HG02798 (cell line): Measurements from ENCODE around the gene KRTAP3-2.
"Not testable (repeated sequence)": the region's sequence is repeated elsewhere in the genome, so short reads cannot be mapped to it uniquely, and the experiment has no call there.

Experiments used
- ATAC-seq: cut with Tn5 transposase; IDR thresholded peaks from one replicate; pipeline ENCODE4 v1.9.1; 2021; ENCODE audit warnings: mild to moderate bottlenecking; ENCODE audit not compliant: unreplicated experiment, poor library complexity

Gene KRTAP3-2

DNA sequence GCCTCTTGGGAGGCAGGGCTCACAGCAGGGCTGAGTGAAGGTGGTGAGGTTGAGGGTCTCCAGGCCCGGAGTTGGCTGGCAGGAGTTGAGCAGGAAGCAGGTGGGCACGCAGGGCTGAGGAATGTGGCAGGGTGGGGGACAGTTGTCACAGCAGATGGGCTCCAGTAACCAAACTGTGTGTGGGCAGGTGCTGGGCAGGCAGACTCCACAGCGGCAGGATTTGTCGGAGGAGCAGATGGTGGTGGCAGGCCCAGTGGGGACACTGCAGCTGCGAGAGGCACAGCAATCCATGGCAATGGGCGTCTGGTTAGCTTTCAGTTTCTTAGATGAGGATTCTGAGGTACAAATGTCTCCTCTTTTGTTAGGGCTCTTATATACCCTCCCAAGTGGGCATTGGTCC is at the start of gene KRTAP3-2:
Gene KRTAP3-2 (minus strand): TSS at position 344 of the 400 bp plus-strand sequence. CDS start 53 bp downstream, at position 291.
- not testable (repeated sequence) for ATAC-seq

DNA sequence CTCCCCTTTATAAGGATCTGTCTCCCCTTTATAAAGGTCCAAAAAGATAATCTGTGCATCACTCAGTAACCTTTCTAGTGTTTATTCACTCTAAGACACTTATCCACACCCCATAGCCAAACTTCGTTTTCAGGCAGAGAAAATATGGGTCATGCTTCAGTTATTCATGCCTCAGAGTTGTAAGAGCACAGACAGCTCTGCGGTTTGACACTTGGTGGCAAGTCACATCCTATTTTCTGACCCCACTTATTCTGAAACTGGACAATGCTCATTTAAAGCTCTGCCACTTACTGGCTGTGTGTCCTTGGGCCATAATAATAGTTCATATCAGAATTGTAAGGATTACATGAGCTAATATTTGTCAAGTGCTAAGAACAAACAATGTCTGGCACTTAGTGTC is 49.4 kb upstream of the KRTAP3-2 start:
- no peak for ATAC-seq

DNA sequence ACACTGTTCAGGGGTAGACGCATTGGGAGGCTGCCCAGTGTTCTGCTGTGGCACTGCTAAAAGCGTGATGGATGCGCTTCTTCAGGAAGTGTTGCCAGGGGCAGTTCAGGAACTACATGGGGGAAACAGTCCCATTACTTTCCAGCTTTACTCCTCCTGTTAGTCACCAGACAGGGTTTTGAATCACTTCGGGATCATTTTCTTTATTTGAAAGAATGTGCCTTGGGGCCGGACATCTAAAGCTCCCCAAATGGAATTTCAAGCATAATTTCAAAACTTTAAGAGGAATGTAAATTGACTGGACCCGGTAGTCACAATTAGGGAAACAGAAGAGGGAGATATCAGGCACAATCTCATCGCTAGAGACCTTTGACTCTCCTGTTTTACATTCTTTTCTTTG is 48.7 kb upstream of the KRTAP3-2 start:
- ATAC-seq, result no peak

DNA sequence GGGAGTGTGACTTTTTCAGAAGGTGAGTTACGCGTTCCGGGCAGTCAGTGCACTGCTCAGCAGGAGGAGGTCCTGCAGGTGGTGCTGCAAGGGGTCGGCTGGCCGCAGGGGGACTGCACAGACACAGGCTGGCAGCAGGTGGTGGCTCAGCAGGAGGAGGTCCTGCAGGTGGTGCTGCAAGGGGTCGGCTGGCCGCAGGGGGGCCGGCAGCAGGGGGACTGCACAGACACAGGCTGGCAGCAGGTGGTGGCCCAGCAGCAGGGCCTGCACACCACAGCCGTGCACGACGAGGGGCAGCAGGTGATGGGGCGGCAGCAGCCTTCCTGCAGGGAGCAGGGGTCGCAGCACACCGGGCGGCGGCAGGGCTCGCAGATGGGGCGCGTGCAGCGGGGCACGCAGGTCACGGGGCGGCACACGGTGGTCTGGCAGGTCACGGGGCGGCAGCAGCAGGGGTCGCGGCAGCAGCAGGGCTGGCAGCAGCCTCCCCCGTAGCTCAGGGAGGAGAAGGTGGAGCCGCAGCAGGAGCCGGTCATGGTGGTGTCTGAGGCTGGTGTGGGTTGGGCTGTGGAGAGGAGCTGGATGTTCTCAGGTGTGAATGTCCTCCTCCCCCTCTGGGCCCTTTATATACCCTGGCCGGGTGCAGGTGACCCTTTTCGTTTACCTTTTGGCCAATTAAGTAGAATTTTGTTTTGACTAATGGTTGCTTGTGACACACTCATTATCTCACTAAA is 47.2 kb upstream of the KRTAP3-2 start, which contains the start of gene KRTAP2-1:
Gene KRTAP2-1 (minus strand): TSS at position 582 of the 731 bp plus-strand sequence. CDS start 49 bp downstream, at position 533.
- not testable (repeated sequence) for ATAC-seq

DNA sequence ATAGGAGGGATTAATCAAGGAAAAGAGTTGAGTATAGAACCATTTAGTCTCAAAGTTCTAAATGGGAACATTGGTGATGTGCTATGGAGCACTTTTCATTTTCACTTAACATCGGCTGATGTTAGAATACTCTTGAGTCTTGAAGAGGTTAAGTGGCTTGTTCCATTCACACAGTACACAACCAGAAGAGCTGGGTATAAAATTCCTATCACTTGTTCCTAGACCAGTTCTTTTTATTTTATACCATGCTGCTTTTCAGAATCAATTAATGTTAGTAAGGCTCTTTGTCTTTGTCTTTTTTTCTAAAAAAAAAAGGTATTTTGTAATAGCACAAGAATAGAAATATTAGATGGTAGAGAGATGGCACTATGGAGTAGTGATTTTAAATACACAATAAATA is 43.2 kb upstream of the KRTAP3-2 start:
- ATAC-seq, result no peak

DNA sequence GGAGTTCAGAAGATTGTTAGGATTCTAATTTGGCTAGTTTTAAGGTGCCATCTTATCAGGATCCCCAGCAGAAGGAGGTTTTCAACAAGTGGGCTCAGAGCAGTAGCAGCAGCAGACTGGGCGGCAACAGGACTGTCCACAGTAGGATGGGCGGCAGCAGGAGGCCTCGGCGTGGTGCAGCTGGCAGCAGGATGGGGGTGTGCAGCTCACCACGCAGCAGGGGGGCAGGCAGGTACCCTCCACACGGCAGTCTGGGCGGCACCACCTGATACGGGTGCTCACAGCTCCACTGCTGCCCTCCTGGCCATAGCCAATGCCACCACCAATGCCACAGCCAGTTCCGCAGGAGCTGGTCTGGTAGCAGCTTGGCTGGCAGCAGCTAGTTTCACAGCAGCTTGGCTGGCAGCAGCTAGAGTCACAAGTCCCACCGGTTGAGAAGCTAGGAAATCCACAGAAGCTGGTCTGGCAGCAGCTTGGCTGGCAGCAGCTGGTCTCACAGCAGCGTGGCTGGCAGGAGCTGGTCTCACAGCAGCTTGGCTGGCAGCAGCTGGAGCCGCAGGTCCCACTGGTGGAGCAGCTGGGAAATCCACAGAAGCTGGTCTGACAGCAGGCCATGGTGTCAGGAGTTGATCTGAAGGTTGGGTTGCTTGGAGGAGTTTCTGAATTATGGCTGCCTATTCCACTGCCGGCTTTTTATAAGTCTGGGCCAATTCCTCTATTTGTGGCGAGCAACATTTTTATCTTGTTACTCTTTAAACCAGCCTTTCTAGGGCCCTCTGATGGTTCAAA is 41.3 kb upstream of the KRTAP3-2 start, which contains the start of gene KRTAP1-1:
Gene KRTAP1-1 (minus strand): TSS at position 668 of the 789 bp plus-strand sequence. CDS start 53 bp downstream, at position 615.
- ATAC-seq, result not testable (repeated sequence)

DNA sequence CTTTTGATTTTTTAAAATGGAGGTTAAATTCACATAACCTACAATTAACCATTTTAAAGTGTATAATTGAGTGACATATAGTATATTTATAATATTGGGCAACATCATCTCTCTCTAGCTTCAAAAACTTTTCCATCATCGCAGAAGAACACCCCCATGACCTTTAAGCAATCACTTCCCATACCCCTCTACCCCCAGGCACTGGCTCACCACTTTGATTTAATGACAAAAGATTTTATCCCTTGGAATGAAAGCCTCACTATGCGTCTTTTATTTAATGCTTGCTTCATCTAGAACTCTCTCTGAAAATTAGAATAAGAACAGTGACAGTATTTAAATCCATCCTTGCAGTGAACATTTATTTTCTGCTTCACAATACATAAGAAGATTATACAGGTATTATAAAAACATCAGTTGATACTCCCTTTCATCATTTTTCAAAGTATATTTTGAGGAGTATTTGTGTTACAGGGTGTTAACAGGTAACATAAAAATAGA is 38.2 kb upstream of the KRTAP3-2 start:
- no peak for ATAC-seq

DNA sequence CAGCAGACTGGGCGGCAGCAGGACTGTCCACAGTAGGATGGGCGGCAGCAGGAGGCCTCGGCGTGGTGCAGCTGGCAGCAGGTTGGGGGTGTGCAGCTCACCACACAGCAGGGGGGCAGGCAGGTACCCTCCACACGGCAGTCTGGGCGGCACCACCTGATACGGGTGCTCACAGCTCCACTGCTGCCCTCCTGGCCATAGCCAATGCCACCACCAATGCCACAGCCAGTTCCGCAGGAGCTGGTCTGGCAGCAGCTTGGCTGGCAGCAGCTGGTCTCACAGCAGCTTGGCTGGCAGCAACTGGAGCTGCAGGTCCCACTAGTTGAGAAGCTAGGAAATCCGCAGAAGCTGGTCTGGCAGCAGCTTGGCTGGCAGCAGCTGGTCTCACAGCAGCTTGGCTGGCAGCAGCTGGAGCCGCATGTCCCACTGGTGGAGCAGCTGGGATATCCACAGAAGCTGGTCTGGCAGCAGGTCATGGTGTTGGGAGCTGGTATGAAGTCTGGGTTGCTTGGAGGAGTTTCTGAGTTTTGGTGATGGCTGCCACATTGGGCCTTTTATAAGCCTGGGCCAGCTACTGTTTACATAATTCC is 34.7 kb upstream of the KRTAP3-2 start, which contains the start of gene KRTAP1-3:
Gene KRTAP1-3 (minus strand): TSS at position 529 of the 590 bp plus-strand sequence. CDS start 53 bp downstream, at position 476.
- not testable (repeated sequence) for ATAC-seq

DNA sequence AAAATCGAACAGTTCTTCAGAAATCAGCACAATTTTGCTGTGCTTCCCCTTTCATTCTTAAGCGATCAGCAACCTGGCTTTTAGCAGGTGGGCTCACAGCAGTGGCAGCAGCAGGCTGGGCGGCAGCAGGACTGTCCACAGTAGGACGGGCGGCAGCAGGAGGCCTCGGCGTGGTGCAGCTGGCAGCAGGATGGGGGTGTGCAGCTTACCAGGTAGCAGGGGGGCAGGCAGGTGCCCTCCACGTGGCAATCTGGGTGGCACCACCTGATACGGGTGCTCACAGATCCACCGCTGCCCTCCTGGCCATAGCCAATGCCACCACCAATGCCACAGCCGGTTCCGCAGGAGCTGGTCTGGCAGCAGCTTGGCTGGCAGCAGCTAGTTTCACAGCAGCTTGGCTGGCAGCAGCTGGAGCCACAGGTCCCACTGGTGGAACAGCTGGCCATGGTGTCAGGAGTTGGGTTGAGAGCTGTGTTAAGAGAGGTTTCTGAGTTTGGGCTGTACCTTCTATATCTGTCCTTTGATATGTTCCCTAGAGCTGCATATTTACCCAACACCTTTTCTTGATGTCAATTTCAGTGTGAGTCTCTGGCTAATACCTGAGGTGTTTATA is 30.0 kb upstream of the KRTAP3-2 start, which contains the start of gene KRTAP1-4:
Gene KRTAP1-4 (minus strand): TSS at position 563 of the 613 bp plus-strand sequence. CDS start 117 bp downstream, at position 446.
- ATAC-seq, result no peak

DNA sequence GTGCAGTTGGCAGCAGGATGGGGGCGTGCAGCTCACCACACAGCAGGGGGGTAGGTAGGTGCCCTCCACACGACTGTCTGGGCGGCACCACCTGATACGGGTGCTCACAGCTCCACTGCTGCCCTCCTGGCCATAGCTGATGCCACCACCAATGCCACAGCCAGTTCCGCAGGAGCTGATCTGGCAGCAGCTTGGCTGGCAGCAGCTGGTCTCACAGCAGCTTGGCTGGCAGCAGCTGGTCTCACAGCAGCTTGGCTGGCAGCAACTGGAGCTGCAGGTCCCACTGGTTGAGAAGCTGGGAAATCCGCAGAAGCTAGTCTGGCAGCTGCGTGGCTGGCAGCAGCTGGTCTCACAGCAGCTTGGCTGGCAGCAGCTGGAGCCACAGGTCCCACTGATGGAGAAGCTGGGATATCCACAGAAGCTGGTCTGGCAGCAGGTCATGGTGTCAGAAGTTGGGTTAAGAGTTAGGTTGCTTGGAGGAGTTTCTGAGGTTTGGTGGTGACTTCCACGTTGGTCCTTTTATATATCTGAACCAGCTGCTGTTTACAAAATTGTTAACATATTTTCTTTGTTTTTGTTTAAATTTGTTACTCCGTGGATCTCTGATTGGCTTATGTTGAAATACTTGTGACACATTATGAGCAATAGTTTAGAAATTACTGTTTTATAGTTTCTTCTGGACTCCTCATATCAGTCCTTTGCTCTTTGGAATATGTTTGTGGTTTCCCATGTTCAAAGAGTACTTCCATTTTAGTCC is 27.2 kb upstream of the KRTAP3-2 start, which contains the start of gene KRTAP1-5:
Gene KRTAP1-5 (minus strand): TSS at position 494 of the 757 bp plus-strand sequence. CDS start 53 bp downstream, at position 441.
- ATAC-seq, result no peak

DNA sequence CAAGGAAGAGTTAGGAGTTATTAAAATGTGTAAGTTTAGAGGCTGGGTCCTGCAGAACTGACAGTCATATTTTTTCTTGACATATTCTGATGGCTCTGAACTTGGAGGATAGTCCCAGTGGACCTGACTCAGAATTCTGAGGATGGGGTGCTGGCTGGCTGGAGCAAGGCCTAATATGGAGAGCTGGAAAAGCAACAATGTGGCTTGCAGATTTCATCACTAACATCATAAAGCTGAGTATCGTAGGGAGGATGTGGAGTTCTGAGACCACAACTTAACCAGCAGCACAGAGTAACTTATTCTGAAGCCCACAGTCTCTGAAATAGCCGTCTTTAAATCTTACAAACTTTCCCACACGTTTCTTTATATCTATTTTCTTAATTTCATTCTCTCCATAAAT is 25.0 kb upstream of the KRTAP3-2 start:
- ATAC-seq, result no peak

DNA sequence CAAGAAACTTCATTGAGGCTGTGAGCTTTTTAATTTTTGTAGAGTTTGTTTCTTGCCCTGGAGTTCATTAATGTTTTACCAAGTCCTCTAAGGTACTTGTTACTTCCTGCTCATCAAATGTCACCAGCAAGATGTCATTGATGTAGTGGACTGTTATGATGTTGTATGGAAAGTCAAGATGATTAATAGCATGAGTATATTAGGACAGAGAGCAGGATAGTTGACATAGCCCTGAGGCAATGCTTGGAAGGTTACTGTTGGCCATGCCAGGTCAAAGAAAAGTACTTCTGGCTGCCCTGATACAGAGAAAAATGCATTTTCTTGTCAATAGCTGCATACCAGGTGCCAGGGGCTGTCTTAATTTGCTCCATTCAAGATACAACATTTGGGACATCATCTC is 20.6 kb upstream of the KRTAP3-2 start:
- no peak for ATAC-seq

DNA sequence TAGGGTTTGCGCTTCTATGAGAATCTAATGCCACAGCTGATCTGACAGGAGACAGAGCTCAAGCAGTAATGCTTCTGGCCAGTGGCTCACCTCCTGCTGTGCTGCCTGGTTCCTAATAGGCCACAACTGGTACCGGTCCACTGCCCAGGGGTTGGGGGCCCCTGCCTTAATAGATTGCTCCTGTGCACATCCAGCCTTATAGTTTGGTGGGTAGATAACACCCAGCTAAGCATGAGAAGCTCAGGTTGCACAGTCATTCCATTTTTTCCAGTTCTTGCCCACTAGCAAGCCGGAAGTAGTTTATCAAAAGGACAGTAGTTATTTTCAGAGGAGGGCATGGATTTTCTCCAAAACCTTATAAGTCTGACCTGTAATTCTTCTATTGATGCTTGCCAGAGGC is 19.7 kb upstream of the KRTAP3-2 start:
- no peak for ATAC-seq

DNA sequence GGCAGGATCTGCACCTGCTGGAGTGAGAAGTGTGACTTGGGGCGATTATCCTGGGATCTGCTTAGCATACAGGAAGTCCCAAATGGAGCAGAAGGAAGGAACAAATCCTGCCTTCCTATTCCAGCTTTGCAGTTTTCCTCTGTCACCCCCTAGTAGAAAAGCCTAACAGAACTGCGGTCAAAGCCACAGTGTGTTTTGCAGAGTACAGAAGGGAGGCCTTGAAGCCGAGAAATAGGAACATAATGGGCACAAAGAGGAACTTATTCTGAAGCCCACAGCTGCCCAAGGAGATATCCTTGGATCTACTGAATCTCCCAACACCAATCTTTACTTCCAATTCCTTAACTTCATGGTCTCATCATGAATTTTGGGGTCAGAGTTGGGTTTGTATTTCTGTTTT is 18.8 kb upstream of the KRTAP3-2 start:
- no peak for ATAC-seq

DNA sequence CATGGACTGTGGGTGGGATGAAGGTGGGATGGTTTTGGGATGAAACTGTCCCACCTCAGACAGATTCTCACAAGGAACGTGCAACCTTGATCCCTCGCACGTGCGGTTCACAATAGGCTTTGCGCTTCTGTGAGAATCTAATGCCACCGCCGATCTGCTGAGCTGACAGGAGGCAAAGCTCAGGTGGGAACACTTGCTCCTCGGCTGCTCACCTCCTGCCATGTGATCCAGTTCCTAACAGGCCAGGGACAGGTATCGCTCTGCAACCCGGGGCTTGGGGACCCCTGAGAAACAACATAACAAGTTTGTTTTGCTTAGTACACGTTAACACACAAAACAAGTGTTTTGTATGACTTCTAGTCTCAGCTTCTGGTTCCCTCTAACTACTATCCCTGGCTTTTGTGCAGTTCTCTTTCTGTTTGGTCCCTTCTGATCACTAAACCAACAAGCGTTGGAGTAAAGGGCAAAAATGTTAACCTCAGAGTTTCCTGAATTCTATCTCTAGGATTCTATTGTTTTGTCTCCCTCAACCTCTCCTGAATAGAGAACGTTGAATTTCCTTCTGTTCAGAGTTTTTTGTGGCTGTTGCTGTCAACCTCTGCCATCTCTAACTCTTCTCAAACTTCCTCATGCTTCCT is 17.0 kb upstream of the KRTAP3-2 start:
- no peak for ATAC-seq

DNA sequence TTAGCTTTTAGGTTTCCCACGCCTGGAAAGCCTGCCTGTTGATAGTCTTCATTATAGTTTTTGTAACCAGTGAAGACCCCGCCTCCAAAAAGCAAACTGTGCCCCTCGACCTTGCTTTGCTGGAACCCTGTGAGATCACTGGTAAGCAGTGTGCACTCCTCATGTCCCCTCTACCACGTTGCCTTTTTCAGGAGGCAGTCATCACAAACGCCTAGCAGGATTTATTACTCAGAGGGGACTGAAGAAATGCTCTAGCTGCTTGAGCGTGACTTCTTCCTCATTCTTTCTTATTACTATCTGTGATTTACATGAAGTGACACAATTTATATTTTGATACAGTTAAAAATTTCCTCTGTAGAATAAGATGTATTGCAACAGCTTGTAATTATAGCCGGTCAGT is 15.7 kb upstream of the KRTAP3-2 start:
- no peak for ATAC-seq

DNA sequence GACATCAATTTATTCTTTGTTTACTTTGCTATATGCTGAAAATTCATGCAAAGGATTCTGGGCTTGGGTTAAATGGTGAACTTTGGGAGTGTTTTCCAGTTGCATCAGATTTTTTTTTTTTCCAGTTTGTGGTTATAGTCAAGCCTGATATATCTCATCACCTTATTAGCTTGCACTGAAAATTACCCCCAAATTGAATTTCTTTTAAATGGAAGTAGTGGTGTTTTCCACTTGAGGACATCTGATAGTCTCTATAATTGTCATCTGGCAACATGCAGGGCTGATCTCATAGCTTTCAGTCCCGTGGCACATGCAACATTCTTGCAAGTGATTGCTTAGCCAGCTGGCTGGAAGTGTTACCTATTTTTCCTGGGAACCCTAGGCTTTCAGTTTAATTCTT is 13.9 kb upstream of the KRTAP3-2 start:
- ATAC-seq, result no peak

DNA sequence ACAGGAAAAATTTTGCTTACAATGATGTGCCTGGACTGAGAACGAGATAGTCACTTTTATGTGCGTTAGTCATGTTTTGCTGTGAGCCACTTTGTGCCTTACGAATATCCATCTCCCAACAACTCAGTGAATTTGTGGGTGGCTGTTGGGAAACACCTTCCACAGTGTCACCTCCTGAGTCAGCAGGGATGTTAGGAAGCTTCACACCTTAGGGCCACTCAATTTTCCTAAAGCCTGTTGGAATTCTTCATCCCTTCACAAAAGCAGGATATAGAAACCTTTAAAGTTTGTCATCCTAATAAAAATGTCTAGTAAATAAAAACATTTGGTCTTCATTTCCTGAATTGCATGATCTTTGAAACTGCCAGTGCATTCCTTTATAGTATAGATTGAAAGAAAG is 13.5 kb upstream of the KRTAP3-2 start:
- ATAC-seq, result no peak
